HCT116 (cell line): Measurements from ENCODE around the gene NDUFB8. TPM values are rescaled to one million over a fixed set of nuclear protein-coding genes. Genes with fewer than 3 reads are reported as not detected.

ENCODE experiments used
- ATAC-seq: fragments of 200-7000 bp; cut with Tn5 transposase; 2 replicates; pipeline ENCODE4 v1.9.1; 2020; ENCODE audit warnings: mild to moderate bottlenecking, moderate library complexity
- BruUV-seq: library from RNA; stranded (reverse); fragments of 400-500 nt; replicated peaks from 2 replicates; lab custom pipeline; 2021; lab: Mats Ljungman, UMichigan
- CTCF ChIA-PET: fragments of 300-600 bp; sonication (Branson Sonifier 250); formaldehyde crosslinking; loops from one replicate; lab custom pipeline; 2021; ENCODE audit warnings: antibody characterized with exemption; lab: Charles Lee
- POLR2A ChIA-PET: fragments of 300-600, 350-600 bp; sonication (Branson Sonifier 250); formaldehyde crosslinking; loops from one replicate; lab custom pipeline; 2021; ENCODE audit warnings: antibody characterized with exemption; lab: Charles Lee
- RAD21 ChIA-PET, 2 experiments: fragments of 300-600 bp; sonication (Branson Sonifier 250); formaldehyde crosslinking; loops; one replicate each; lab custom pipeline; 2023; ENCODE audit warnings: low total read pairs in 2 of 2; ENCODE audit not compliant: uncharacterized antibody in 2 of 2, unreplicated experiment in 2 of 2, low non-redundant PET in 1 of 2; lab: Charles Lee
- DNase-seq: peaks from one replicate; pipeline ENCODE4 v3.0.0-alpha.2; 2010; ENCODE audit warnings: low read depth, low spot score
- H2AFZ ChIP-seq: fragments of 200-600 bp; shearing (Covaris generic), sonication (generic); 2 replicates; pipeline ENCODE4 v1.6.1; 2017; ENCODE audit warnings: low read depth, mixed run types, mixed read lengths, antibody characterized with exemption, low read length; ENCODE audit not compliant: poor library complexity, severe bottlenecking
- H3K27ac ChIP-seq: 2 replicates; pipeline ENCODE4 v1.5.1; 2012; ENCODE audit warnings: low read depth, low read length
- H3K27me3 ChIP-seq: fragments of 200-600 bp; sonication (generic); 2 replicates; pipeline ENCODE4 v1.6.1; 2016; ENCODE audit warnings: mixed run types, low read length, mixed read lengths; ENCODE audit not compliant: insufficient read depth
- H3K36me3 ChIP-seq, 2 experiments: fragments of 200-500 bp in 1 of 2; fragments of 200-600 bp in 1 of 2; sonication (Bioruptor generic) in 1 of 2; sonication (generic) in 1 of 2; 2 replicates each; pipeline versions ENCODE4 v1.5.1 to v1.6.1; 2014 to 2016; ENCODE audit warnings: low read length in 2 of 2, inconsistent platforms in 1 of 2, mixed read lengths in 1 of 2, mixed run types in 1 of 2; ENCODE audit not compliant: insufficient read depth in 2 of 2, control insufficient read depth in 1 of 2
- H3K4me1 ChIP-seq, 2 experiments: fragments of 200-600 bp in 1 of 2; sonication (generic) in 1 of 2; 2 replicates each; pipeline versions ENCODE4 v1.5.1 to v1.6.1; 2012 to 2017; ENCODE audit warnings: low read length in 2 of 2, inconsistent platforms in 1 of 2, mild to moderate bottlenecking in 1 of 2, mixed read lengths in 1 of 2, mixed run types in 1 of 2, moderate library complexity in 1 of 2; ENCODE audit not compliant: insufficient read depth in 2 of 2, control insufficient read depth in 1 of 2
- H3K4me2 ChIP-seq: fragments of 200-600 bp; sonication (generic); 2 replicates; pipeline ENCODE4 v1.6.1; 2017; ENCODE audit warnings: mixed run types, low read length, mixed read lengths
- H3K4me3 ChIP-seq, 2 experiments: fragments of 200-600 bp in 1 of 2; sonication (generic) in 1 of 2; replicated peaks in 1 of 2; 2 replicates each; pipeline ENCODE4 v1.5.1; 2011 to 2016; ENCODE audit warnings: low read length in 2 of 2, control low read depth in 1 of 2, low read depth in 1 of 2, mild to moderate bottlenecking in 1 of 2, mixed read lengths in 1 of 2, mixed run types in 1 of 2
- H3K79me2 ChIP-seq: fragments of 200-600 bp; sonication (generic); 2 replicates; pipeline ENCODE4 v1.6.1; 2017; ENCODE audit warnings: mild to moderate bottlenecking, mixed run types, low read length, moderate library complexity, mixed read lengths; ENCODE audit not compliant: insufficient read depth
- H3K9ac ChIP-seq: fragments of 200-600 bp; sonication (generic); 2 replicates; pipeline ENCODE4 v1.6.1; 2016; ENCODE audit warnings: low read length, mixed read lengths
- H3K9me2 ChIP-seq: fragments of 200-600 bp; sonication (generic), shearing (Covaris generic); 2 replicates; pipeline ENCODE4 v1.6.1; 2017; ENCODE audit warnings: mixed run types, mild to moderate bottlenecking, moderate library complexity; ENCODE audit not compliant: insufficient read depth
- H3K9me3 ChIP-seq, 2 experiments: fragments of 200-500 bp in 1 of 2; fragments of 200-600 bp in 1 of 2; sonication (Bioruptor generic) in 1 of 2; sonication (generic) in 1 of 2; 2 replicates each; pipeline ENCODE4 v1.6.1; 2014 to 2017; ENCODE audit warnings: low read length in 2 of 2, mixed read lengths in 2 of 2, inconsistent platforms in 1 of 2, low read depth in 1 of 2, mild to moderate bottlenecking in 1 of 2, mixed run types in 1 of 2, moderate library complexity in 1 of 2; ENCODE audit not compliant: control insufficient read depth in 1 of 2, insufficient read depth in 1 of 2
- H4K20me1 ChIP-seq: fragments of 200-600 bp; sonication (generic), shearing (Covaris generic); 2 replicates; pipeline ENCODE4 v1.6.1; 2017; ENCODE audit warnings: mixed run types, mild to moderate bottlenecking, moderate library complexity; ENCODE audit not compliant: insufficient read depth
- EGR1 ChIP-seq: IDR thresholded peaks from 2 replicates; pipeline ENCODE4 v1.6.1; 2012; ENCODE audit warnings: low read depth
- ELF1 ChIP-seq: IDR thresholded peaks from 2 replicates; pipeline ENCODE4 v1.6.1; 2012; ENCODE audit warnings: low read depth, borderline replicate concordance
- JUND ChIP-seq: IDR thresholded peaks from 2 replicates; pipeline ENCODE4 v1.6.1; 2012
- POLR2A ChIP-seq: IDR thresholded peaks from 2 replicates; pipeline ENCODE4 v1.7.0; 2011; ENCODE audit warnings: borderline replicate concordance; ENCODE audit not compliant: insufficient read depth, insufficient read length; ENCODE audit errors: extremely low read depth
- REST ChIP-seq: IDR thresholded peaks from 2 replicates; pipeline ENCODE4 v1.6.1; 2012; ENCODE audit warnings: low read depth
- YY1 ChIP-seq: IDR thresholded peaks from 2 replicates; pipeline ENCODE4 v1.6.1; 2011; ENCODE audit warnings: low read length, low read depth, moderate library complexity, mild to moderate bottlenecking; ENCODE audit not compliant: insufficient replicate concordance; ENCODE audit errors: extremely low read depth
- intact Hi-C: fragments of 100-400 bp; cut with micrococcal nuclease; formaldehyde crosslinking; loops from 2 replicates; pipeline ENCODE4 v1.10.0; 2022
- total RNA-seq: library from RNA; stranded (reverse); gene quantifications from one replicate; pipeline ENCODE4 v1.2.1, GENCODE V29; 2021; ENCODE audit not compliant: unreplicated experiment
- TF ChIP-seq, protein P1 (sequence below), 3 experiments: fragments of 200-600 bp in 1 of 3; sonication (generic) in 1 of 3; IDR thresholded peaks in 2 of 3; conservative IDR thresholded peaks in 1 of 3; 2 replicates each; pipeline ENCODE4 v1.5.1; 2012 to 2017; ENCODE audit warnings: low read depth in 2 of 3, low read length in 2 of 3, antibody characterized with exemption in 1 of 3, borderline replicate concordance in 1 of 3, control low read depth in 1 of 3, mild to moderate bottlenecking in 1 of 3, mixed read lengths in 1 of 3, mixed run types in 1 of 3, moderate library complexity in 1 of 3; ENCODE audit not compliant: insufficient read depth in 1 of 3

The NDUFB8 gene
- total RNA-seq, 1 experiment from 2014 or later = 243 TPM

GRCh38 chr10:100522107-100522801 lies 7.4 kb downstream of the NDUFB8 start:
- no peak for TF ChIP-seq REST
- peak; percentile 34 for TF ChIP-seq JUND
- BruUV-seq = no TSS peak
- no peak overlapping the region for H2AFZ ChIP-seq
- no peaks in the 10 kb centered on the region for H3K27me3 ChIP-seq
- no peak overlapping the region for H3K4me3 ChIP-seq
- H3K4me2 ChIP-seq = no peak overlapping the region
- ATAC-seq (no peak), DNase-seq (no peak)
- no peak overlapping the region for H3K27ac ChIP-seq
- POLR2A ChIA-PET = interaction anchor here (1.4 to 1.5 kb wide), 2 partner anchors 13 to 356 kb away, joined by 4 read pairs; partner anchors contain the start of gene HIF1AN
- H3K36me3 ChIP-seq = peaks cover 38 to 39% of the 10 kb centered on the region in 2 experiments
- intact Hi-C loops = no loop called here
- no peaks in the 10 kb centered on the region for H3K4me1 ChIP-seq
- H3K9ac ChIP-seq = no peak overlapping the region
- H3K9me2 ChIP-seq = no peaks in the 10 kb centered on the region
- H3K9me3 ChIP-seq = no peaks in the 10 kb centered on the region
- RAD21 ChIA-PET = no interaction called here
- H3K79me2 ChIP-seq = peaks cover 15% of the 10 kb centered on the region
- H4K20me1 ChIP-seq = no peaks in the 10 kb centered on the region
- CTCF ChIA-PET = interaction anchor here (0.5 to 2.2 kb wide), 5 partner anchors 12 to 356 kb away, joined by 3 to 6 read pairs (median 4); partner anchors contain the start of gene HIF1AN

- H3K4me2 ChIP-seq = no peak overlapping the region
- ChIA-PET RAD21 (no interaction called here), POLR2A (interaction anchor here (1.1 kb wide), 1 partner anchor 10 kb away, joined by 3 read pairs; no protein-coding TSS in a partner anchor), CTCF (interaction anchor here (1.2 to 2.2 kb wide), 3 partner anchors 11 to 357 kb away, joined by 3 to 5 read pairs (median 4); partner anchors contain the start of gene HIF1AN)
- H3K4me3 ChIP-seq = no peak overlapping the region
- TF ChIP-seq EGR1 (no peak), JUND (no peak), ELF1 (no peak), POLR2A (no peak), YY1 (no peak)
- TF ChIP-seq, protein P1, sequence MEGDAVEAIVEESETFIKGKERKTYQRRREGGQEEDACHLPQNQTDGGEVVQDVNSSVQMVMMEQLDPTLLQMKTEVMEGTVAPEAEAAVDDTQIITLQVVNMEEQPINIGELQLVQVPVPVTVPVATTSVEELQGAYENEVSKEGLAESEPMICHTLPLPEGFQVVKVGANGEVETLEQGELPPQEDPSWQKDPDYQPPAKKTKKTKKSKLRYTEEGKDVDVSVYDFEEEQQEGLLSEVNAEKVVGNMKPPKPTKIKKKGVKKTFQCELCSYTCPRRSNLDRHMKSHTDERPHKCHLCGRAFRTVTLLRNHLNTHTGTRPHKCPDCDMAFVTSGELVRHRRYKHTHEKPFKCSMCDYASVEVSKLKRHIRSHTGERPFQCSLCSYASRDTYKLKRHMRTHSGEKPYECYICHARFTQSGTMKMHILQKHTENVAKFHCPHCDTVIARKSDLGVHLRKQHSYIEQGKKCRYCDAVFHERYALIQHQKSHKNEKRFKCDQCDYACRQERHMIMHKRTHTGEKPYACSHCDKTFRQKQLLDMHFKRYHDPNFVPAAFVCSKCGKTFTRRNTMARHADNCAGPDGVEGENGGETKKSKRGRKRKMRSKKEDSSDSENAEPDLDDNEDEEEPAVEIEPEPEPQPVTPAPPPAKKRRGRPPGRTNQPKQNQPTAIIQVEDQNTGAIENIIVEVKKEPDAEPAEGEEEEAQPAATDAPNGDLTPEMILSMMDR (IDR thresholded peaks at IDR 0.05 in 2 of 3, conservative IDR thresholded peaks at IDR 0.05 in 1 of 3; ENCODE audit: borderline replicate concordance in 1 of 3, insufficient read depth in 1 of 3, low read depth in 2 of 3, low read length in 2 of 3) = no peak
- no peaks in the 10 kb centered on the region for H3K4me1 ChIP-seq
- H3K9me3 ChIP-seq = no peaks in the 10 kb centered on the region
- no peaks in the 10 kb centered on the region for H4K20me1 ChIP-seq
- no peak for DNase-seq
- no peak overlapping the region for H3K9ac ChIP-seq
- H2AFZ ChIP-seq = no peak overlapping the region
- BruUV-seq = no TSS peak
- peaks cover 26 to 28% of the 10 kb centered on the region in 2 experiments; a peak in 3 of 4 replicates for H3K36me3 ChIP-seq
- no peaks in the 10 kb centered on the region for H3K27me3 ChIP-seq
- H3K27ac ChIP-seq = no peak overlapping the region
- peaks cover under 1% of the 10 kb centered on the region; the same call in 1 of the 2 replicates for H3K79me2 ChIP-seq
- no peaks in the 10 kb centered on the region for H3K9me2 ChIP-seq
- intact Hi-C loops = no loop called here
- no peak for ATAC-seq
Observed at GRCh38 chr10:100520811-100521210, 8.9 kb downstream of the NDUFB8 start.
